D341Med (cell line): ENCODE measurements around the gene PHLDB1.
"Not testable (repeated sequence)": the region's sequence is repeated elsewhere in the genome, so short reads cannot be mapped to it uniquely, and the experiment has no call there.

Experiments used
- DNase-seq: peaks from one replicate; pipeline ENCODE4 v3.0.0; 2012; ENCODE audit warnings: low spot score

Gene PHLDB1

GRCh38 chr11:118606157-118606843, 1.1 kb upstream of the PHLDB1 start:
- no peak for DNase-seq

GRCh38 chr11:118606844-118607228, 579 bp upstream of the PHLDB1 start:
- DNase-seq: no peak

GRCh38 chr11:118608360-118609227, 1.2 kb downstream of the PHLDB1 start:
- peak; percentile 56 for DNase-seq

- no peak for DNase-seq
Measured at GRCh38 chr11:118609380-118610224, 2.2 kb downstream of the PHLDB1 start.

GRCh38 chr11:118610225-118610772, 2.9 kb downstream of the PHLDB1 start:
- no peak for DNase-seq

- DNase-seq: peak; percentile 86
Measured at GRCh38 chr11:118610773-118611432, 3.5 kb downstream of the PHLDB1 start.

- DNase-seq: not testable (repeated sequence)
Measured at GRCh38 chr11:118611433-118611795, 4.0 kb downstream of the PHLDB1 start.

GRCh38 chr11:118612378-118612777, 5.0 kb downstream of the PHLDB1 start:
- DNase-seq: no peak

GRCh38 chr11:118614511-118614910, 7.1 kb downstream of the PHLDB1 start:
- DNase-seq: no peak

GRCh38 chr11:118615282-118615975, 8.0 kb downstream of the PHLDB1 start:
- DNase-seq: no peak

- DNase-seq: no peak
Measured at GRCh38 chr11:118615976-118616371, 8.6 kb downstream of the PHLDB1 start.

GRCh38 chr11:118618115-118618990, 10.9 kb downstream of the PHLDB1 start:
- DNase-seq: no peak

GRCh38 chr11:118618991-118619375, 11.6 kb downstream of the PHLDB1 start:
- DNase-seq: no peak

GRCh38 chr11:118619444-118620197, 12.2 kb downstream of the PHLDB1 start:
- no peak for DNase-seq

- DNase-seq: no peak
Measured at GRCh38 chr11:118620529-118621070, 13.2 kb downstream of the PHLDB1 start.

GRCh38 chr11:118621071-118621783, 13.8 kb downstream of the PHLDB1 start:
- peak; percentile 83 for DNase-seq

- no peak for DNase-seq
Measured at GRCh38 chr11:118621784-118622375, 14.5 kb downstream of the PHLDB1 start.
